Neuron (in vitro differentiated cells): ENCODE measurements around the gene KRTAP10-3.
"Not testable (repeated sequence)": the region's sequence is repeated elsewhere in the genome, so short reads cannot be mapped to it uniquely, and the experiment has no call there.

ENCODE experiments used
- H2AFZ ChIP-seq: one replicate; pipeline ENCODE4 v1.6.1; 2013; ENCODE audit warnings: low read depth, mild to moderate bottlenecking, inconsistent platforms, low read length, moderate library complexity
- H3K27me3 ChIP-seq: one replicate; pipeline ENCODE4 v1.6.1; 2013; ENCODE audit warnings: low read length; ENCODE audit not compliant: insufficient read depth
- H3K36me3 ChIP-seq: one replicate; pipeline ENCODE4 v1.6.1; 2013; ENCODE audit warnings: low read length; ENCODE audit not compliant: insufficient read depth
- H3K4me1 ChIP-seq: one replicate; pipeline ENCODE4 v1.6.1; 2013; ENCODE audit warnings: low read length; ENCODE audit not compliant: insufficient read depth
- H3K4me3 ChIP-seq: 2 replicates; pipeline ENCODE4 v1.5.1; 2013; ENCODE audit warnings: mild to moderate bottlenecking, low read length, moderate library complexity
- H3K9me3 ChIP-seq: one replicate; pipeline ENCODE4 v1.6.1; 2013; ENCODE audit warnings: low read length

The KRTAP10-3 gene

GRCh38 chr21:44581158-44581557 is 22.6 kb upstream of the KRTAP10-3 start:
- H3K9me3 ChIP-seq = no peaks in the 10 kb centered on the region
- H3K4me1 ChIP-seq = peaks cover 5% of the 10 kb centered on the region
- H3K36me3 ChIP-seq = no peaks in the 10 kb centered on the region
- no peak overlapping the region for H2AFZ ChIP-seq
- H3K27me3 ChIP-seq = no peaks in the 10 kb centered on the region
- no peak overlapping the region for H3K4me3 ChIP-seq

DNA sequence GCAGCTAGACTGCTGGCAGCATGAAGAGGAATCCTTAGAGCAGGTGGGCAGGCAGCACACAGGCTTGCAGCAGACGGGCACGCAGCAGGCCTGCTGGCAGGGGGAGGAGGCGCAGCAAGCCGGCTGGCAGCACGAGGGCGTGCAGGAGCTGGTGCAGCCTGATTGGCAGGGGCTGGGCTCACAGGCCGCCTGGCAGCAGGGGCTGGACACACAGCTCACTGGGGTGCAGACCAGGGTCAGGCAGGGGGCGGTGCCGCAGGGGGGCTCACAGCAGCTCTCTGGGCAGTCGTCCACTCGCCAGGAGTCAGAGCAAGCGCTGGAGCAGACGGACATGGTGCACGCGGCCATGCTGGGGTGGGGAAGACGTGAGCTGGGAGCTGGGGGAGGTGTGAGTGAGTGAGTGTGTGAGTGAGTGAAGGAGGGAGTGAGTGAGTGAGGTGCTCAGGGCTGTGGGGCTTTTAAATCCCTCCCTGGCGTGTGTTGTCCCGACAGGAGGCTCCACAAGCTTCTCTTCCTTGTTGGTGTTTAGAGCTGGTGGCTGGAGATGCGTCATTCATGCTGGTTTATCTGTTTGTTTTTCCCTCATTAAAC is 21.7 kb upstream of the KRTAP10-3 start, which contains the start of gene KRTAP10-5:
Gene KRTAP10-5 (minus strand): TSS at position 374 of the 591 bp plus-strand sequence. CDS start 26 bp downstream, at position 348.
- H2AFZ ChIP-seq, H3K36me3 ChIP-seq: not testable (repeated sequence)

DNA sequence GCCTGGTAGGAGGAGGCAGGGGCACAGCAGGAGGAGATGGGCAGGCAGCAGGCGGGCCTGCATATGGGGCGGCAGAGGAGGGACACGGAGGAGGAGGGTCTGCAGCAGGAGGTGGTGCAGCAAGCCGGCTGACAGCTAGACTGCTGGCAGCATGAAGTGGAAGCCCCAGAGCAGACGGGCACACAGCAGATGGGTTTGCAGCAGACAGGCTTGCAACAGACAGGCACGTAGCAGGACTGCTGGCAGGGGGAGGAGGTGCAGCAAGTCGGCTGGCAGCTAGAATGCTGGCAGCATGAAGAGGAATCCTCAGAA is 21.2 kb upstream of the KRTAP10-3 start:
- H3K9me3 ChIP-seq = no peaks in the 10 kb centered on the region
- no peaks in the 10 kb centered on the region for H3K36me3 ChIP-seq
- no peak overlapping the region for H2AFZ ChIP-seq
- no peak overlapping the region for H3K4me3 ChIP-seq
- no peaks in the 10 kb centered on the region for H3K27me3 ChIP-seq
- H3K4me1 ChIP-seq = peaks cover 5% of the 10 kb centered on the region

More for the DNA sequence above, 21.7 kb upstream of the KRTAP10-3 start, which contains the start of gene KRTAP10-5:
- H3K4me3 ChIP-seq, H3K27me3 ChIP-seq, H3K9me3 ChIP-seq, H3K4me1 ChIP-seq: not testable (repeated sequence)

GRCh38 chr21:44579056-44579832 is 20.6 kb upstream of the KRTAP10-3 start:
- Histone ChIP-seq H3K27me3 (no peaks in the 10 kb centered on the region), H3K36me3 (no peaks in the 10 kb centered on the region), H3K9me3 (no peaks in the 10 kb centered on the region), H3K4me3 (no peak overlapping the region), H2AFZ (no peak overlapping the region), H3K4me1 (peaks cover 5% of the 10 kb centered on the region)

DNA sequence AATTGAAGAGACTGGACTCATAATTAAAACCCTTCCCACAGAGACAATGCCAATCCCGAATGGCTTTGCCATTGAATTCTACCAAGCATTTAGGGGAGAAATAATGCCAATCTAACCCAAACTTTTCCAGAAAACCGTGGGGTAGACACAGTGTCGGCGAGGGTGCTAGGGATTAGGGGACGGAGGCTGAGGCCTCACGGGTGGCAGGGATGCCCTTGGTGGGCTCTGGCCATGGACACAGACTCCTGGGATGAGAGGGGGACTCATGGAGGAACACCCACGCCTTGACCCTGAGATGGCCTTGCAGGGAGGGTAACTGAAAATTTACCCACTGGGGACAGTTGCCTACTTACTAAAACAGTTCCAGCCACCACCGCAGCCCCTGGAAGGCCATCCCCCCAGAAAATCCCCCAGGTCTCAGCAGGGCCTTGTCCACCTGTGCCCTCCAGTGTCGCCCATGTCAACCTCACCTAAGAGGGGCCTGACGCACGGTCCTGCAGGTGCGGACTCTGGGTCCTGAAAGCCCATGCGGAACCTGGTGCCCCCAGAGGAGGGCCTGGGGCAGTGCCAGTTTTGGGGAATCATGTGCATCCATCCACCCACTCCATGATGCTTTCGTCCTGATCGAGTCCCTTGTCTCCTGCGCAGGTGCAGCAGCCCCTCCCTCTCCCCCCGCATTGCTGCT is 19.9 kb upstream of the KRTAP10-3 start:
- Histone ChIP-seq H3K4me1 (peaks cover 5% of the 10 kb centered on the region), H3K4me3 (no peak overlapping the region), H2AFZ (no peak overlapping the region), H3K27me3 (no peaks in the 10 kb centered on the region), H3K9me3 (no peaks in the 10 kb centered on the region), H3K36me3 (no peaks in the 10 kb centered on the region)

- Histone ChIP-seq H3K4me1 (no peaks in the 10 kb centered on the region), H3K36me3 (no peaks in the 10 kb centered on the region), H3K4me3 (no peak overlapping the region), H3K27me3 (peaks cover 6% of the 10 kb centered on the region), H2AFZ (no peak overlapping the region), H3K9me3 (peaks cover 7% of the 10 kb centered on the region)
Observed at GRCh38 chr21:44576025-44576420, 17.4 kb upstream of the KRTAP10-3 start.

DNA sequence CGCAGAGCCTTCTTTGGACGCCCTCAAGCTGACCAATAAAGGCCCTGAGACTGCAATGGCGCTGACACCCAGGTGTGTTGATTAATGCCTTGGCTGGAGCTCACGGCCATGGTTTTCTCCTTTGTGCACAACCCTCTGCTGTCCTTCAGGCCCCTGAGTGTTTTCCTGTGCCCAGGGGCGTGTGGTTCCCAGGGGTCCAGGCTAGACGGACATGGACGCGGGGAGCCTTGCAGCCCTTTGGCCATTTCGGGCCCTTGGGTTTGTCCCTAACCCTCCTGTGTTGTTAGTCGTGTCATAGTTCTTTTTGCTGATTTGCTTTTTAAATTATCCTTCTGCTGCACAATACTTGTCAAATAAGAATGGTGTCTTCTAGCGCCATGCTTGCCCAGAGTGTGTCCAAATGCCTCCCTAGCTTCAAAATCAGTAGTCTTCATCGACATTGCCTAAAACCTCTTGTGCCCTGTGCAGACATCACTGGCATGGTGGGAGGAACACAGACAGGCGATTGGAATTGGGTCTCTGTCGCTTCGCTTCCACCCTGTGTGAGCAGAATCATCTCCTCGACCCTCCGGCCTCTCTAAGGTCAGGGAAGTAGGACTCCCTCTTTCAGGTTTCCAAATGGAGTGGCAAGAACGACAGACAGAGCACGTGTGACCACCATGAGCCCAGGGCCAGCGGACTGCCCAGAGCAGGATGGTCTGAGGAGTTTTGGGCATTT is 16.9 kb upstream of the KRTAP10-3 start:
- Histone ChIP-seq H3K9me3 (peaks cover 7% of the 10 kb centered on the region), H3K27me3 (peaks cover 6% of the 10 kb centered on the region), H2AFZ (no peak overlapping the region), H3K4me3 (no peak overlapping the region), H3K4me1 (no peaks in the 10 kb centered on the region), H3K36me3 (no peaks in the 10 kb centered on the region)

GRCh38 chr21:44574457-44575306 is 16.1 kb upstream of the KRTAP10-3 start:
- Histone ChIP-seq H2AFZ (no peak overlapping the region), H3K27me3 (peaks cover 6% of the 10 kb centered on the region), H3K36me3 (no peaks in the 10 kb centered on the region), H3K9me3 (peaks cover 7% of the 10 kb centered on the region), H3K4me3 (no peak overlapping the region), H3K4me1 (no peaks in the 10 kb centered on the region)

- H3K27me3 ChIP-seq, H3K4me1 ChIP-seq, H2AFZ ChIP-seq, H3K4me3 ChIP-seq, H3K9me3 ChIP-seq, H3K36me3 ChIP-seq: not testable (repeated sequence)
Observed at GRCh38 chr21:44573630-44574456, 15.2 kb upstream of the KRTAP10-3 start, which contains the start of gene KRTAP10-4. TSS of gene KRTAP10-4 (plus strand) at chr21:44573729. CDS start at chr21:44573759, 30 bp downstream.

DNA sequence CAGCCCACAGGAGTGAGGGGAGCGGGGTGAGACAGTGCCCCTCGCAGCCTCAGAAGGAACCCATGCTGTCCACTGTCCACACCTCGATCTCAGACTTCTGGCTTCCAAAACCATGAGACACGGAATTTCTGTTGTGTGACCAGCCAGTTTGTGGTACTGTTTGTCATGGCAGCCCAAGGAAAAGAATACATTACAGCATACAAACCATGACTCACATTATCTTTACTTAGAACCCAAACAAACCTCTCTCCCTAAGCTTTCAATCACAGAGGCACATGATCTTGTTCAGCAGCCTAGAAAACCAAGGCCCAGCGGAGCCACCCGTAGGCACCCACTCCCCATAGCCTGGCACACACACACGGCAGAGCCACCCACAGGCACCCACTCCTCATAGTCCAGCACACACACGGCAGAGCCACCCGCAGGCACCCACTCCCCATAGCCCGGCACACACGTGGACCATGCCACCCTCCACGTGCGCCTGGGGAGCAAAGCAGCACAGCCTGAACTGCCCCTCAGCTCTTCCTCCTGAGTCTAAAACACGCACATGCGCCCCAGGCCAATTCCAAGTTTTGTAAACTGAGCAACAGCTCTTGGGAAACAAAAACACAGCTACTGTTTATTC is 14.5 kb upstream of the KRTAP10-3 start:
- peaks cover 8% of the 10 kb centered on the region for H3K27me3 ChIP-seq
- no peaks in the 10 kb centered on the region for H3K36me3 ChIP-seq
- no peak overlapping the region for H3K4me3 ChIP-seq
- H3K4me1 ChIP-seq = no peaks in the 10 kb centered on the region
- H3K9me3 ChIP-seq = peaks cover 7% of the 10 kb centered on the region
- H2AFZ ChIP-seq = no peak overlapping the region

- no peaks in the 10 kb centered on the region for H3K36me3 ChIP-seq
- H3K9me3 ChIP-seq = peaks cover 7% of the 10 kb centered on the region
- no peak overlapping the region for H3K4me3 ChIP-seq
- H3K27me3 ChIP-seq = peaks cover 8% of the 10 kb centered on the region
- no peak overlapping the region for H2AFZ ChIP-seq
- H3K4me1 ChIP-seq = no peaks in the 10 kb centered on the region
Observed at GRCh38 chr21:44571844-44572782, 13.5 kb upstream of the KRTAP10-3 start.
